Retina (tissue), 1 donor: ENCODE measurements around the gene SCFD2.

Experiments
- DNase-seq: peaks from one replicate; pipeline ENCODE4 v3.0.0-alpha.2; 2016

The SCFD2 gene

DNA sequence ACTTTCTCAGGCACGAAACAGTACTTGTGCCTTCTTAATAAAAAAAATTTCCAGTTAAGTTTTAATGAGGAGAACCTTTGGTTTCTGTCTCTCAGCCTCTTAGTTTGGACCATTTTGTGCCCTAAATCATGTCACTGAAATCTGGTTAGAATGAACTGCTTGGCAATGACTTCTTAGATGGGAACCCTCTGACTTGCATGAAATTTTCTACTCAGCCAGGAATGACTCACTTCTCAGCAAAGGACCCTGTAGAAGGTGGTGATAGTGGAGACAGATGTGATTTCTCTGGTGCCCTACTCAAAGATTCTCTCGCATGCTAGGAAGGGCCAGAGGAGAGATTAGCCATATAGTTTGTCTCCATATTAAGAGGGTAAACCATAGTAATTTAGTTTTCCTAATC is 453.3 kb downstream of the SCFD2 start:
- DNase-seq = no peak

DNA sequence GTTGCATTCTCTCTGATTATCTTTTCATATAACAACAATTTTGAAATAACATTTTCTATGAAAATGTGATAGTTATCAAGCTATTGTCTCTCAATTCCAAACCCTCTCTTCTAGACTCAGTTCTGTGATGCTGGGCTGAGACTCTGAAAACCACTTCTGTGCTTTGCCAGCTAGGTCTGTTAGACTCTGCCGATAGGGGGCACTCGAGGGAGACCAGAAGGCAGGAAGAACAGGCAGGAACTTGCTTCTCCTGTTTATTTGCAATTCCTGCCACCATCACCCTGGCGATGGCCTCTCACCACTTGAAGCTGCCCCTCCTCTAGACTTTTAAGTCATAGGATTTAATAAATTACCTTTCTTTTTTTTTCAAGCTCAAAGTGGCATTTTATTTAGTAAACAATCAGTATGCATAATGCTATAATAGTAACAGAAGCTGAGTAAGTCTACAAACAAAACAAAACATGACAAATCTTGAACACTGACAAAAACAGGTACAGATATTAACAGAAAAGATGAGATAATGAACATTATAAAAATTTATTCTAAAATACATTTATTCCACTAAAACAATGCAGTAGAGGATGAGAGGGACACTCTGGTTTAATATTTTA is 454.1 kb downstream of the SCFD2 start:
- DNase-seq = peak; percentile 36

DNA sequence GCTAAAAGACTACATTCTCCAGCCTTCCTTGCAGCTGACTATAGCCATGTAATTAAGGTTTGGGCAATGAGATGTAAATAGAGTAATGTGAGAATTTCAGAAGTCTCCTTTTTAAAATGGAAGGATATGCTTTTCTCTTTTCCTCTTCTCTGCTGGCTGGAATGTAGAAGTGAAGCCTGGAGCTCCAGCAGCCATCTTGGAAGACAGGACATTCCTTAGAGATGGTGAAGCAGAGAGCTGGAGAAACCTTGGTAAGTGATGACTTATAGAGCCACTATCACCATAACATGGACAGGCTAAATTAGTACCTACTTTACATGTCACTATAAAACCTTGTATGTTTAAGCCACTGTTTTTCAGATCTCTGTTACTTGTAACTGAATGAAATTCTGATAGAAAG is 455.7 kb downstream of the SCFD2 start:
- DNase-seq = no peak

DNA sequence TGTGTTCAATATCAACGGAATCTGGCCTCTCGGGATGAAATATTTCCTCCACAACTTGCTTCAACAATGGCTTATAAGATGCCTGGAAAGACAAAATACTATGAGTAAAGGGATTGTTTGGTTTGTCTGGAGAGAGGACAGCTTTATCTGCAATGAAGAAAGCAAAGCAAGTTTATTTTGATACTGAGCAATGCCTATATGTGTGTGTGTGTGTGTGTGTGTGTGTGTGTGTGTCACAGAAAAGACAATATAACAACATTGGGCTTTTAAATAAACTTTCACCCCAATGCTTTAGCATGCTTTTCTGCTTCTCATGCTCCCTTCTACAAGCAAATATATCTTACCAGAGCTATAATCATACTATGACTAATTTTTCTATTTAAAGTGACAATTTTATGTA is 458.4 kb downstream of the SCFD2 start:
- no peak for DNase-seq

DNA sequence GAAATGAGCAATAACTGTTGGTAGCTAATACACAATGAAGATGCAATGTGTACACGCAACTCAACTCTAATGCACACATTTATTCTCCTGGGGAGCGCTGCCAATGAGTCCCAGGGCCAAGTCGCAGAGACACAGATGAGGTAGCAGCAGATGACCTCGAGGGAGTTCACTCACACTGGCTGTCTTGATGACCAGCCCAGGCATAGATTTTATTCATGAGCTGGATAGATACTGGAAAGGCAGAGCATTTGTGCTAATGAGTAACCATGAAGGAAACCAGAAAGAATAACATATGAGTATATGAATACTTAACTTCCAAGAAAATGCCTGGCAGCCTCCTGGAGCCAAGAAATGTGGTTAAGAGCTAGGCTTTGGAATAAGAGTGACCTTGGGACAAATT is 461.4 kb downstream of the SCFD2 start:
- no peak for DNase-seq

DNA sequence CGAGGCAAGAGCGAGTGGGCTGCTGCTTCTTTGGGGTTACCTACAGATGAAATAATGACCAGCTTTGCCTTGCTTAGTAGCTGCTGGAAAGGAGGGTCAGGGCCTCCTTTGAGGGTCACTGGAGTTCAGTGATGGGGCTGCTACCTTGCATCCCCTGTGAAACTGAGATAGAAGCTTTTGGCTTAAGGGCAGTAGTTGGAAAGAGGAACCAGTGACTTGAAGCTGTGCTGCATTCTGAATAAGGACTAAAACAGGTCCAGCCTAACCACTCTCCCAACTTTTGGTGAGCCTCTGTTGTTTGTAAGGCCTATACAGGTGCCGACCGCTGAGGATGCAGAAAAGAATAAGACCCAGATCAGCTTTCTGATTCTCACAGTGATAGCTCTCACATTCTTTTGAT is 462.6 kb downstream of the SCFD2 start:
- DNase-seq = no peak

DNA sequence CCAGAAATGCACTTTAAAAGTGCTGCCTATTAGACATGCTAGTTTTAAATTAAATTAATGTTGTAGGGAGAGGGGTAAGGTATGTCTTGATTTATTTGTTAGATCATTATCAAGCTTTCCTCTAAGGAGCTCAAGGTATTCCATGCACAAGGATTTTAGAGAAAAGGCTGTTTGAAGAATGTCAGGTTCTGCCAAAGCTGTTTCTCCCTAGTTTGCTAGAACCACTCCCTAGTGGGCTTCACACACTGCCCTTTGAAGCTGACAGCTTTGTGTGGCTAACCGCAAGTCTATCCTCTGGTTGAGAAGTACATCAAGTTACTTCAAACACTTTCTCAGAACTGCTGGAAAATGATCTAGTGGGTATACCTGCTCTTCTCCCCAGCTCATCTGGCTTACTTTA is 471.4 kb downstream of the SCFD2 start:
- no peak for DNase-seq

DNA sequence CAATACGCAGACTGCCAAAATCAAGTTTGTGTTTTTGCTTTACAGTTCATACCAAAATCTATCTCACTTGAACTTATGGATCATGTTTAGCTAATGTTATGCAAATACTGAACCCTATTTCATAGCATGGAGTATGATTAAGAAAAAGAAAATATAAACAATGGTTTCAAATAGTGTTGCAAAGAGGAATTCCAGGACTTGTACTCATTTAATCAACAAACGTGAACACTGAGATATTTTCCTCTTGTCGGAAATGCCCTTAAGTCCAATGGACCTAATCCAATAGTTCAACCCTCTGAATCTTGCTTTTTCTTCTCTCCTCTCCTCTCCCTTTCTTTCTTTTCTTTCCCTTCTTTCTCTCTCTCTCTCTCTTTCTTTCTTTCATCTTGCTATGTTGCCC is 473.0 kb downstream of the SCFD2 start:
- DNase-seq = no peak

DNA sequence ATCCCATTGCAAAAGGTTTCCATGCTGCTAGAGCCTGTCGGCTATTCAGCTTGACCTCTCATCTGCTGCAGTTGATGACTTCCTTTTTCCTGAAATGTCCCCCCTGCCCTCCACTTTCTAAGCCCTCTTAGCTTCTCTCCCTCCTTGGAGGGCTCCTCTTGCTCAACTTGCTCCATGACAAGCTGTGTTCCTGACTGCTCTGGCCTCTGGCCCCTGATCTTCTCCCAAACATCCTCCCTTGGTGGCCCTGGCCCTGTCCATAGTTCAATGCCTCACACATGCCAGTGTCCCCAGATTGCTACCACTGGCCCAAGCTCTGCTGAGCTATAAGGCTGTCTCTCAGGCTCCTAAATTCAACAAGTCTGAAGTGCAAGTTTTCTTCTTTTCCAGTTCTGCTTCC is 474.1 kb downstream of the SCFD2 start:
- DNase-seq = no peak

DNA sequence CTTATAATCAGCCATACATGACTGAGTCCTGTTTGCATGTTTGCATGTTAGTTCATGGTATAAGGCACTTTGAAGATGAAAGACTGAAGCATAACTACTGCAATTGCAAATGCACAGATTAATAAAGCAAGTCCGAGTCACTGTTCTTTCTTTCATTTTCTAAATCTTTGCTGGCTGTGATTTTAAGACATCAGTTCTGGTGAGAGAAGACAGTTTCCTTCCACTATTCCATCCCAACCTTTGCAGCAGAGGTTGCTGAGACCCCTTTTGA is 475.4 kb downstream of the SCFD2 start:
- no peak for DNase-seq

DNA sequence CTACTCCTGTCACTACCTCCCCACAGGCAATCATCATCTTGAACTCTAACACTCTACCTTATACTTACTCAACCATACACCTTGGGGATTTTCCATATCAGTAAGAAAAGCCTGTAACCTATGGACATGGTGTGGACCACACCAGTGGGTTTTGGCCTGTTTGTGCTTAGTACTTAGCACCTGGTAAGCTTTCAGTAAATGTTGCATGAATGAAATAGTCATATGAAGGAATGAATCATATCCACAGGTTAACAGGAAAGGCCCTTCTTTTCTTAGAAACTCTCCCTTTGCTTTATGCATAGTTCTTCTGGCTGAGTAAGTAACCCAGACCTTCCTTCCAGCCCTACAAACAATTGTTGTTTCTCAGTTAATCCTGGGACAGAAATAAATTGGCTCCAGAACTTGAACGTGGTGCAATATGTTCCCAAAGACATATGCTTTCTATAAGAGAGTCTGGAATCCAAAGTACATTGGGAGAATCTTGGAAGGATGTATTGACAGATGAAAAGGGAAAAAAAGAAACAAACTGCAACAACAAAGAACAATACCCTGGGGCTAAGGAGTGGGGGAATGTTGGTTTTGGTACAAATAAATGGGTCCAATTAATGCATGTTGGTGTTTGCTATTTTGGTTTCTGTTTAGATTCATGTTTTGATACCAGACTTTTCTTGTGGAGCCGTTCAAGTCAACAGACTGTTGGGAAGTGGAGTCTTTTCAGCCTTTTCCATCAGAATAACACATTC is 475.9 kb downstream of the SCFD2 start:
- DNase-seq = no peak

DNA sequence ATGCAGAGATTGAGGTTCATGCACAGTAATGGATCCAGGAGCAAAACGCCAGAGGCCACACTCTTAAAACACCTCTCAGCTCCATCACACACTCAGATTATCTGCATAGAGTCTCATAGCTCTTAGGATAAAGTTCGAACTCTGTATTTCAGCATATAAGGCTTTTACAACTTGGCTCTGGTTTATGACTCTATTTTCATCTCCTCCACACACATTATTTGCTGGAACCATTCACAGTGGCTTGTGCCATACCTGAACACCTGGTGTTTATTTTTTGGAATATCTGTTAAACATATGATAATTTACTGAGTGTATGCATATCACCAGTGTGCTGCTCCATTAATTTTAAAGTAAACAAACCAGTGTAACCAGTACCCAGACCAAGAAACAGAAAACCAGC is 476.5 kb downstream of the SCFD2 start:
- DNase-seq = no peak

DNA sequence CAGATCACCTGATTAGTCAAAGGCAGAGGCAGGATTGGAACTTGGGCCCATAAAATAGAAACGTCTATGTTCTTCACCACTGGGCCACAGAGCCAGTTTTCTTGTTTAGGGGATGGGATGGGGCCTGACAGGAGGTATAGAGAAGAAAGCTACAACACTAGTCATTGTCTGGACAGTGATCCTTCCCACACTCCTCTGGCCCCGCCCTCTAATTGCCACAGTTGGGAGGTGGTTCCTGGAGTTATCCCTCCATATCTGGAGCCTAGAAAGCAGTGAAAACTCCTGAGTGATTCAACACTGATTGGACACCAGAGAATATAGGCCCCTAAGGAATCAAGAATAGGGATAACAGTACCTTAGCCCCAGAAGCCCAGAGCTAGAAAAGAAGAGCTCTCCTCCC is 480.9 kb downstream of the SCFD2 start:
- DNase-seq = no peak

DNA sequence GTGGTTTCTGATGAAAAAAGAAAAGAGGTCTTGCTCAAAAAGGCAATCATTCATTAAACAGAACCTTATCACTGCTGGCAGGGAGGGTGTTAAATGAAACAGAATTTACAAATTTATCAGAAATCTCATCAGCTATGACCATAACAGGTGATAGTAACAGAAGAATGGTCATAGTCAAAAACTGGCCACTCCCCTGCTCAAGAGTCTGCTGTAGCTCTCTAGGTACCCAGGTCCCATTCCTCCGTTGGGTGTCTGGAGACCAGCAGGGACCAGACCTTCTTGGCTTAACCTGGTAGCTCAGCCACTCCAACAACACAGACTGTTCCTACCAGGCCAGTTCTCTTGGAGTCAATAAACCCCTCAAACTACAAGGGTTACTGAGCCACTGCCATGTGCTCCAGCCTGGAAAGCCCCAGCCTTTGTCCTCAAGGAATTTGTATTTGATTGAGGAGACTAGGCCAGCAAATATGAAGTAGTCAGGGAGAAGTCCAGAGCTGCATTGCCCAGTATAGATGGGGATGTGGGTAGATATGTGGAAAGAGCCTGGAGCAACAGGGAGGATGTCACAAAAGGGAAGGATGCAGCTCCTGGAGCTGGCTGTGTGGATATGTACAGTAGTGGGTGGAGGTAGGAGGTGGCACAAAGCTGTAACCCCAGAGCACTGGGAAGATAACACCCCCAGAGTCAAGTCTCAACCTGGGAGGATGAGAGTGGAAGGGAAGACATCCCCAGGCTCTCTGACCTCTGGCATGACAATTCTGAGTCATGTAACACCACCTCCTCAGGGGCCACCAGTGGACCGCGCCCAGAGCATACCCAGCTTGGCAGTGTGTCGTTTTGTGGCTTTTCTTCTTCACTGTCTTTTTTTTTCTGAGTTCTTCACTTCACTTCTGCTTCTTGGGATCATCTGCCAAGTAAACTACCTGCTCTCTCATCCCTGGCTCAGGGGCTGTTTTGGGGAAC is 481.9 kb downstream of the SCFD2 start:
- DNase-seq = no peak

DNA sequence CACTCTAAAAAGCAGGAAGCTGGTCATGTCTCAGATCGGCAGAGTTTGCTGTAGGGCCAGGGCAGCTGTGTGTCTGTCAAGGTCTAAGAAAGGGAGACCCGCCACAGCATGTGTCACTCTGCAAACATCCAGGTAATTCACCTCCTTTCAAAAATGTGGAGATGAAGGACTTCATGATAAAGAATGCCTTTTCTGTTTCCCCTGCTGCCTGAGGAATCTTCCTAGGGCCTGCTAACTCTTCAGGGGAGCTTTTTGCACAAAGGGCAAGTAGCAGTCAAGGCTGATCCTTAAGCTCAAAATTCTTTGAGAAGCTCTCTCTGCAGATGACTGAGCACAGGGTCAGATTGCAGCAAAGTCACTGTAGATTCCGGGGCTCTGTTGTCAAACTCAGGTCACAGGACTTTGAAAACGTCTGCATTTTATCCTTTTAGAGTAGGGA is 482.7 kb downstream of the SCFD2 start:
- no peak for DNase-seq

DNA sequence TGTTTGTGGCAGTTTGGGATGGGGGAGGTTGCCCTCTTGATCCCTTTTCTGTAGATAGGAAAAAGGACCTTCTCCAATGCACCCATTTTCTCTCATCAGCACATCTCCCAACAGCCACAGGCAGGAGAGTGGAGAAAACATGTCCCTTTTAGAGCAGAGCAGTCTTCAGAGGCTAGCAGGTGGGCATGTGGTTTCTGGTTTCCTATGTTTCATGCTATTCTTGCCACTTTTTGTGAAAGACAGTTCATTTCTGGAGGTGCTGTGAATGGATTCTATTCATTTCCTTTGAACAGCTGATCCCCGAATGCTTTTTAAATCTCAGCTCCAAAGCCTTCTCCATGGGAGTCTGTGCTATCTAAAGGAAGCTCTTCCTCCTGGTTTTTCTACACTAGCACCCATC is 484.9 kb downstream of the SCFD2 start:
- DNase-seq = no peak

DNA sequence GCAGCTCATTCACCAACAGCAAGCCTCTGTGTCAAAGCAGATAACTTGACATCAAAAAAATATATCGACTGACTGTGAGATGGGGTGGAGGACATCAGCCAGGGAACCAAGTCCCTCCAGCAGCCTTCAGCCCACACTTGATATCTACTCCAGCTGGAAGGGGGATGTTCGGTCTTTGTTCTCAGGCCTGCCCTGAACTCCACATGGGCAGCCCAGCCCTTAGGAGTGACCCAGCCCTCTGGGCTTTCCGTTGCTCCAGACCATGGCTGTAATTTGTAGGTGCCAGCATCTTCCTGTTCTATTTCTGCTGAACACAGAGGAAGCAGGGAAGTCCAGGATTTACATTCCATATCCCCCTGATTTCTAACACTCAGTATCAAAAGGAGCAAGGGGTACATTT is 486.4 kb downstream of the SCFD2 start:
- DNase-seq = no peak

DNA sequence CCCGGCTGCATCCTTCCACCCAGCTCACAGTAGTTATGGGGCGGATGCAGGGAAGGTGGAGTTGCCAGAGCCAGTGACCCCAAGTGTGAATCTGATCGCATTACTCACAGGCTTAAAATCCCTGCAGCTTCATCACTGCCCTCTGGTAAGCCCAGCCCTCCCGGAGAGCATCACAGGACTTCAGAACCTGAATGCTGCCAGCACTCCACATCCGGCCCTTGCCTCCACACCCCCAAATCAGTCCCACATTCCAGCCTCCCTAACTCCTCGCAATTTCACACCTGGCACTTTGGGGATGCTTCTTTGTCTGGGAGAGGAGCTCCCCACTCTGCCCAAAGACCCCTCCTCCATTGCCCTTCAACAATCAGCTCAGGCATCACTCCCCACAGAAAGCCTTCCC is 488.2 kb downstream of the SCFD2 start:
- peak; percentile 39 for DNase-seq

DNA sequence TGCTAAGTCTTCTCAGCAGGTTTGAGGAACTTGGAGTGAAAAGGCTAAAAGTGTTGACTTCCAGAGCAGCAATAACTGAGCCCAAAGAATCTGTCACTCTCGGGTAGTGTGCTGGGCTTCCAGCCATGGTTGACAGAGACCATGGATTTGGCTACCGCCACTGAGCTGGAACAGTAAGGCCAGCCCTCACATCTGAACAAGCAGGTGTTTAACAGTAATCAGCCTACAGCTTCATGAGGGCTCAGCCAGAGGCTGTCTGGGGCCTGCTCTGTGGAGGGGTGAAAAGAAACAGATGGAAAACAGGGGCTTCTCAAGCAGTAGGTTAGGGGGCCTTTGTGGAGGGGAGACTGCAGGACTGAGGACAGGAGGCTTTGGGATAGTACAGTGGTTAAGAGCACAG is 488.8 kb downstream of the SCFD2 start:
- no peak for DNase-seq

DNA sequence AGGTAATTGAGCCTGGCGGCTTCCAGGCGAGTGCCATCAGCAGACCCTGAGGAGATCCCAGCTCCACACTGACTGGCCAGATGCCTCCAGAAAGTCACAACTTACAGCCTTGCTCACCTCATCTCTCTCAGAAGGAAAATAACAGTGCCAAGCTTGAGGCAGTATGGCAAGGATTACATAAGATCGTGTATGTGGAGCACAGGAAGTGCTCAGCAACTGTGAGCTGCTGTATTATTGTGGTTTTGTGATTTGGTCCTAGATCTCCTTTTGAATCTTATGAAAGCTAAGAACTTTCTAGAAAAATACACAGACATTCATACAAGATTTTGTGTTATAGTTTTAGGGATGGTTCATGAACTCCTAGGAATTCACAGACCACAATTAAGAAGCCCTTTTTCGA is 489.8 kb downstream of the SCFD2 start:
- no peak for DNase-seq

DNA sequence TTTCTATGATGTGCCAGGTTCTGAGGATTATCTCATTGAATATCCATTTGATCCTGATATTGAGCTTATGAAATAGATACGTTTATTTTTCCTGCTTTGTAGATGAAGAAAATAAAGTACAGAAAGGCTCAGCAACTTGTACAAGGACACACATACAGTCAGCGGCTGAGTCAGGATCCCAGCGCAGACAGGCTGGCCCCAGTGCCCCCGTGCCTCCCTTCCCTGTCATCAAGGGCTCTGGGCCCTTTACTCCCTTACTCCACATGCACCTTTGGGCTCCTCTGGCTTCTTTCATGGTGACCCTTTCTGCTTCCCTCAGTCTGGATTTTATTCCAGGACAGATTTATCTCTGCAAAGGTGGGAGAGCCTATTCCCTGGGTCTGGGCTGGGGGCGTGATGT is 490.9 kb downstream of the SCFD2 start:
- no peak for DNase-seq

DNA sequence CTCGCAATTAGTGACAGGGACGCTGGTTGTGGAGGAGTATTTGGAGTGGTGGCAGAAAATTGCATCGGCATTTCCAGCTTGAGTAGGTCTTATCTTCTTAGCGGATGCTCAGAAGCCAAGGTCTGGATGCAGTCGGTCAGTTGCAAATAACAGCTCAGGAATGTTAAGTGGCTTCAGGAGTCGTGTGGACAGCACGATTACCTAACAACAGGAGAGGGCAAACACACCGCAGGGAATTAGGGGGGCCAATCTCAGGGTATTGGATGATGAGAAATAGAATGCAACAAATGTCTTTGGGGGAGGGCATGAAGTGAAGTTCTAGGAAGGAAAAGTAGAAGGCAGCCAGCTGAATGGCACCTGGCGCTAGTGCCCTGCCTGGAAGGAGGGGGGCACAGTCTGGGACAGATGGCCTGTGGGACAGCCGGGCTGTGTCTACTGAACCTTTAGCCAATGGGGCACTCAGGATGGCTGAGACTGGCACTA is 492.0 kb downstream of the SCFD2 start:
- peak; percentile 66 for DNase-seq

DNA sequence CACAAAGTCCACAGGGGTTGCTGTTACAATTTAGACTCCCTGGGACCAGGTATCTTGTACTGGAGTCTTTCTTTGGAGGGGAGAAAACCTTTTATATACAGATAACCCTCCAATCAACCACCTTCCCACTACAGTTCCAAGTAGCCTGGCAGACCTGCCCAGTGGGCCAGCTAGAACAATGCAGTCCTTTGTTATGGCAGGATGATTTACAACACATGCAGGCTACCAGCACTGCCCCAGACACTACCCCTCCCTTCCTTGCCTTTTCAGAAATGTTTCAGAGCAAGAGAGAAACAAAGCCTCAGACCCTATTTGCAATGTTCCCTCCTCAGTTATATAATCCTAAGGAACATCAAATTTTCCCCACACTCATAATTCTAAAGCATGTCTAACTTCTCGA is 492.7 kb downstream of the SCFD2 start:
- peak; percentile 71 for DNase-seq

DNA sequence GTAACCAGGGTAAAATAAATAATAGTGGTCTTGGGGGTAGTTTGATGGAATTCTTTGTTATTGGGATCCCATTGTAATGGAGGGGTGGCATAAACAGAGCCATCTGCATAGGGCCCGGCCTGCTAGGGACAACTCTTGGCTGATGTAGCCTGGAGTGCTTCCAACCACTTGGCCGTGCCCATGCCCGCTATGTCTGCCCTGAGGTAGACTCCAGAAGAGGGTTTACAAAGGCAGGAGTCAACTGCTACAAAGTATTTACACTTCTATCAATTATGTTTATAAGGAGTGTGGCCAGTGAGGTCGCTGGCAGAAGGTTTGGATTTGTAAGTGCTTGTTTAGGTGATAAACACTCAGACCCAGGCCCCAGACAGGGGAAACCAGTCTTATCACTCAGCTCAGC is 495.6 kb downstream of the SCFD2 start:
- DNase-seq = no peak
